Measurements from ENCODE around the gene CFAP206.

CFAP206 gene

GRCh38 chr6:87376643-87377042 is 31.1 kb upstream of the CFAP206 start:
- TF ChIP-seq RARB (CRISPR knock-in tag; IDR thresholded peaks at IDR 0.05) (no peak), ESRRG (CRISPR knock-in tag; IDR thresholded peaks at IDR 0.05) (no peak), SNAI2 (CRISPR knock-in tag; IDR thresholded peaks at IDR 0.05) (no peak), TSHZ2 (CRISPR knock-in tag; IDR thresholded peaks at IDR 0.05) (no peak), CREB5 (CRISPR knock-in tag; IDR thresholded peaks at IDR 0.05; ENCODE audit: low read depth) (no peak), OSR1 (CRISPR knock-in tag; IDR thresholded peaks at IDR 0.05) (no peak), POU6F1 (CRISPR knock-in tag; IDR thresholded peaks at IDR 0.05; ENCODE audit: borderline replicate concordance, low read depth) (no peak), ZNF70 (CRISPR knock-in tag; IDR thresholded peaks at IDR 0.05) (no peak), ARNTL (CRISPR knock-in tag; IDR thresholded peaks at IDR 0.05; ENCODE audit: borderline replicate concordance, low read depth) (no peak), ISL1 (CRISPR knock-in tag; IDR thresholded peaks at IDR 0.05) (no peak), PATZ1 (CRISPR knock-in tag; IDR thresholded peaks at IDR 0.05; ENCODE audit: borderline replicate concordance) (no peak), TOX (CRISPR knock-in tag; IDR thresholded peaks at IDR 0.05; ENCODE audit: borderline replicate concordance) (no peak), ZFP30 (CRISPR knock-in tag; IDR thresholded peaks at IDR 0.05) (no peak), CSRNP3 (CRISPR knock-in tag; IDR thresholded peaks at IDR 0.05) (no peak), PPARA (CRISPR knock-in tag; IDR thresholded peaks at IDR 0.05; ENCODE audit: borderline replicate concordance) (no peak), ZFP3 (CRISPR knock-in tag; IDR thresholded peaks at IDR 0.05) (no peak), BACH2 (CRISPR knock-in tag; IDR thresholded peaks at IDR 0.05; ENCODE audit: borderline replicate concordance) (no peak)
- no peak for ATAC-seq

- ATAC-seq: no peak
- TF ChIP-seq POU6F1 (CRISPR knock-in tag; IDR thresholded peaks at IDR 0.05; ENCODE audit: borderline replicate concordance, low read depth) (no peak), CSDC2 (CRISPR knock-in tag; IDR thresholded peaks at IDR 0.05) (no peak), ZNF565 (CRISPR knock-in tag; conservative IDR thresholded peaks at IDR 0.05; ENCODE audit: low read depth) (no peak), BACH2 (CRISPR knock-in tag; IDR thresholded peaks at IDR 0.05; ENCODE audit: borderline replicate concordance) (no peak), PPARA (CRISPR knock-in tag; IDR thresholded peaks at IDR 0.05; ENCODE audit: borderline replicate concordance) (no peak), GLIS3 (CRISPR knock-in tag; IDR thresholded peaks at IDR 0.05) (no peak), SNAI2 (CRISPR knock-in tag; IDR thresholded peaks at IDR 0.05) (no peak), ESRRG (CRISPR knock-in tag; IDR thresholded peaks at IDR 0.05) (no peak), ZFP30 (CRISPR knock-in tag; IDR thresholded peaks at IDR 0.05) (no peak), PATZ1 (CRISPR knock-in tag; IDR thresholded peaks at IDR 0.05; ENCODE audit: borderline replicate concordance) (no peak), TSHZ2 (CRISPR knock-in tag; IDR thresholded peaks at IDR 0.05) (no peak)
Observed at GRCh38 chr6:87378947-87379346, 28.8 kb upstream of the CFAP206 start.
